ENCODE measurements around the gene PLA1A. TPM values are rescaled to one million over a fixed set of nuclear protein-coding genes. Genes with fewer than 3 reads are reported as not detected.

PLA1A gene
- total RNA-seq, 1 donor from 2014 or later = 0.12 TPM

DNA sequence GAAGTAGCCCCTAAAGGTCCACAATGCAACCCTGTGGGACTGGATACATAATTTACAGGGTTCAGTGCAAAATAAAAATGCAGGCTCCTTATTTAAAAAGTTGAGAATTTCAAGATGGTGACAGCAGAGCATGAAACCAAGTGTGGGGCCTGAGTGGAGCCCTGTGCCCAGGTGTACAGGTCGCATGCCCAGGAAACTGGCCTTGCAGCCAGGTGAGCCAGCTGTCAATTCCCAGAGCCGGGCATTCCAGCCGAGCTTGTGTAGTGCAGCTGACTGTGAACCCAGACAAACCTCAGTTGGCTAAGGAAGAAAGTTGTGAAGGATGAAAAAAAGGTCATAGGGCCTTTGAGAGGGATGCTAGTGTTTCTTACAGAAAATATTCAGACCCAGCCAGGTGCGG, 35.1 kb downstream of the PLA1A start:
- intact Hi-C loops (cut with micrococcal nuclease) = no loop called here

DNA sequence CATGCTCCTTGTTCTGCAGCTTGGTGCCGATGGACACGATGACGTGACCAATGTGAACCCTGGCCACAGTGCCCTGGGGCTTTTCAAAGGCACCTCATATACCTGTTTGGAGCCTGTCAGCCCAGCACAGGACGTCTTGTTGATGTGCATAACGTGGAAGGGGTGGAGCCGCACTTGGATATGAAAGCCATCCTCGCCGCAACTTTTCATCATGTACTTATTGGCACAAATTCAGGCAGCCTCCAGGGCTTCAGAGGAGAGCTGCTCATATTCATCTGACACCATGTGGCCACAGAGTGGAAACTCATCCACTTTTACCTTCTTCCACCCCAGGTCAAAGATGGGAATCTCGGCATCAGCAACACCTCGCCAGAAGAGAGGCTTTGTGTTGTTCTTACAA, 38.0 kb downstream of the PLA1A start:
- intact Hi-C loops (cut with micrococcal nuclease) = no loop called here

DNA sequence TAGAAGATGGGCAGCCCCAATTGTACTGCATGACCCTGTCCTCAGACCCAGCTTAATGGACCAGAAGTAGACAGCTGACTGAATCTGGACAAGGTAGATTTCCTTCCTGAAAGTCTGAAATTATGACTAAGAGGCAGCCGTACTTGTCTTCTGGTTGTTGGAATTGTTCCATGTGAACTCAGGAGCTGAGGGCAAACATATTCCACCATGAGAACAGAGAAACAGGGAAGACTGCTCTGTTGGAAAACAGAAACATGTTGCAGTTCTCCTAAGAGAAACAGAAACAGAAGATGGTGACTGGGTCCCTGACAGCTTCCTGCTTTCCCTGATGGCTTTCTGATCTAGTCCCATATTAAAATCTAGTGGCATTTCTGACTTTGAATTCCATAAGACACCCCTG, 38.6 kb downstream of the PLA1A start:
- intact Hi-C loops (cut with micrococcal nuclease) = no loop called here

DNA sequence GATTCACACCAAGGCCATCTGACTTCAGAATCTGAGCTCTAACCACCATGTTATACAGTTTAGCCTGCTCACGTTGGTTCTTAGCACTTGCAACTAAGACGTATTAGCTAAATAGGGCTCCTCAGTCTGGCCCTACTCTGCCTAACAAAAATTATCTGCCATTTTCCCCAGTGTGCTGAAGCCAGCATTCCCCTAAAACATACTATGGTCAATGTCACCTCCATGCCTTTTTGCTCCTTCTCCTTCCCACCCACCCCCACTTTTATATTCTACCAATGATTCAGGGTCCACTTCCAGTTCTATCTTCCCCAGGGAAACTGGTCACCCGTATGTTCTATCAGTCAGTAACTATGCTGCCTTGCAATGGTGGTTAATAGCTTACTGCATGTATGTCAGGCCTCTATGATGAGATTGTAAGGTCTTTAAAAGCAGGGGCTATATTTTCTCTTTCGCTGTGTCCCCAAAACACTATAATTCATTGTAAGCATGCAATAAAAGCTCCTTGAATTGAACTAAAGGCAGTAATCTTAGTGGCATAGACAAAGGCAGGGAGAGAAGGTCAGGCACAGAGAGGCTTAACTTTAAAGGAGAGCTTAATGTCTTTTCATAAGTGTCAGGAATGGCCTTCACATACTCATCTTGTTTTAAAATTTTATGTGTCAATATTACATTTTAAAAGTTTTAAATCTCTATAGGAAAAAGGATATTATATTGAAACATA, 39.4 kb downstream of the PLA1A start:
- intact Hi-C loops (cut with micrococcal nuclease) = no loop called here

DNA sequence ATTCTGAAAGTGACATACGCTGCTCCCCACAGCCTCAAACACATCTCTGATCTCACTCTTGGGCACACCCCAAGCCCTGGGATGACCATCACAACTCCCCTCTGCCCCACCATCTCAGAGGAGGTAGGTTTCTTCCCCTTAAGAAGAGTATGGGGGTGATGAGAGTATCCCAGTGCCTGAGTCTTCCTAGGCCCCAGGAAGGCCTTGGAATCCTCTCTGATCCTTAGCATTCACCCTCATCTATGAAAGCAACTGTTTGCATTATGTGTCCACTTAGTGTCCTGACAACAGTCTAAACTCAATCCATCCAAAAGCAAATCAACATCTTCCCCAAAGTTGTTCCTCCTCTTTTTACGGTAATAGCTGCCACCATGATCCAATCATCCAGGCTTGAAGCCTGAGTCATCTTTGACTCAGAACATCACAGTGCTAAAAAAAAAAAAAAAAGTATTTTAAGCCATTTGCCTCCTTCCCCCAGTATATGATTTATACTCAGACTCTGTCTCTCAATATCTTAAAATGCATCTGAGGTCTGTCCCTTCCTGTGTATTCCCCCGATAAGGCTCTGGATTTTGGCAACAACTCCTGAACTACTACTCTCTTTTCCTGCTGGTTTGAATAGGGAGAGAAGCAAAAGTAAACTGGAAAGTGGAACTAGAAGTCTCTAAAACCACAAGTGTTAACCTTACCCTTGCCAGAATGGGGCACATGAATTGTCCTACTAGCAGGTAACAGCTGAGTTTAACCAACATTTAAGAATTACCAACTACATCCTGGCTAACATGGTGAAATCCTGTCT, 40.2 kb downstream of the PLA1A start:
- intact Hi-C loops (cut with micrococcal nuclease) = loop anchor here (1.0 to 2.0 kb wide), 5 partner anchors 10 to 343 kb away; partner anchors contain the start of gene ARHGAP31

DNA sequence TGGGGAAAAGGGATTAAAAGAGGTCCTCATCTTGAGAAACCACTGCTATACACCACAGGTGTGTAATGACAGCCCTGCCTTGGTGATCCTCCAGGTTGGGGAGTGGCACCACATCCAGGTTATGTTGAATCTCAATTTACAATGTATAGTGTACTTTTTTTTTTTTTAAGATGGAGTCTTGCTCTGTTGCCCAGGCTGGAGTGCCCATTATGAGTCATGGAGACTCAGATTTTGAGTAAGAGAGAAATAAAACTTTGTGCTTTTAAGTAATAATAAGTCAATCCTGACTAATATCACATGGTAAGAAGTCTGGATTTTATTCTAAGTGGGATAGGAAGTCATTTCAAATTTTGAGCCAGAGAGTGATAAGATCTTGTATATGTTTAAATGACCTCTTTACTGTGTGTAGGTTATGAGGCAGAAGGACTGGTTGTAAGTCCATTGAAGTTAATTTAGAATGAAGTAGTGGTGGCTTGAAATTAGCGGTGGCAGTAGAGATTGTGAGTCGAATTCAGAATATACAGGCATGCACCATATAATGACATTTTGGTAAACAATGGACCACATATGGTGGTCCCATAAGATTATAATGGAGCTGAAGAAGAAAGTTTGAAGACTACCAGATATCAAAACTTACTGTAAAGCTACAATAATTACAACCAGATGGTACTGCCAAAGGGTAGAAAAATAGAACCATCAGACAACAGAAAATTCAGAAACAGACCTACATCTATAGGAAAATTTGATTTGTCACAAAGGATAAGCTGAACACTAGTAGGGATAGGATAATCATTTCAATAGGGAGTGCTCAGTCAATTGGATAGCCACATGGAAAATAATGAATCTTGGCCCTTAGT, 42.0 kb downstream of the PLA1A start:
- intact Hi-C loops (cut with micrococcal nuclease) = loop anchor here (1.0 to 2.0 kb wide), 9 partner anchors 37 to 710 kb away; partner anchors contain the start of genes ADPRH, ARHGAP31, LRRC58 and TIMMDC1

DNA sequence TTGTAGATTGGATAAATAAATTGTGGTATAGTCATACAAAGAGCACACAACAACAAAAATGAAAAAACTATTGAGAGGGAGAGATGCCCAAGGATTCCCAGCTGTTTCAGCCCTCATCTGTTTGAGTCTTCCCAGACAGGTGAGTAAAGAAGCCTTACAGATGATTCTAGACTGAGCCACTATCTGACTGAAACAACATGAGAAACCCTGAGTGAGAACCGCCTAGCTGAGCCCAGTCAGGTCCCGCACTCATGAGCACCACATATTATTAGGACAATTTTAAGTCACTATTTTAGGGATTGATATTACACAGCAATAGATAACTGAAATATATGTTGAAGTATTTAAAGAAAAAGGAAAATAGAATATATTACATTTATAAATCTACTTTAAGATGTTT, 43.7 kb downstream of the PLA1A start:
- intact Hi-C loops (cut with micrococcal nuclease) = no loop called here

DNA sequence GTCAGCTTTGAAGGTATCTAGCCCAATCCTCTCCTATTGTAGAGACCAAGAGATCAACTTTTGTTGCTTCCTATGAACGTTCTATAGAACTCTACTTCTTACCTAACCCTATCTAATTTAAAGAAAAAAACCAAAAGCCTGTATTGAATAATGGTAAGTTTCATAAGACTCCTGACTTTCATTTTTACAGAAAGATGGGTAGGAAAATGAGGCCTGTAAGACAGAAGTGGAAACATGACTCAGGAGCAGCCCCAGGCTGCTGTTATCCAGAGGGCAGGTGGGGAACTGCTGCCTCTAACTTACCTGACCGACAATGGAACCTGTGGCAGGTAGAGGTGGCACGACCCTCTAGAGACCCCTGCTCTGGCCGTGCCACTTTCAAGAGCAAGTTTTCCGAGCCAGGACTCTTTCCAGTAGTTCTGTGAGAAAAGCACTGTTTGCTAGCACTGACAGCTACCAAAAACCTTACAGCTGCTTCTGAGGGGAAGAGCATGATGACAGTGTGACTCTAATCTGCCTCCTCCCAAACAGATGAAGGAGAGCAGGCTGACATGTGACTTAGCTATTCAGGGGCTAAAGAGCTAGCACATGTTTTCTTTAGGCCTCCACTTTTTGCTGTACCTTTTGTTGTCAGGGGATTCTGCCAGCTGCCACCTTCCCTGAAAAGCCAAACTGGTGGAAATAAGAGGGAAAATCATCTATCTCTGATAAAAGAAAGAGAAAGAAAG, 45.2 kb downstream of the PLA1A start:
- intact Hi-C loops (cut with micrococcal nuclease) = no loop called here

DNA sequence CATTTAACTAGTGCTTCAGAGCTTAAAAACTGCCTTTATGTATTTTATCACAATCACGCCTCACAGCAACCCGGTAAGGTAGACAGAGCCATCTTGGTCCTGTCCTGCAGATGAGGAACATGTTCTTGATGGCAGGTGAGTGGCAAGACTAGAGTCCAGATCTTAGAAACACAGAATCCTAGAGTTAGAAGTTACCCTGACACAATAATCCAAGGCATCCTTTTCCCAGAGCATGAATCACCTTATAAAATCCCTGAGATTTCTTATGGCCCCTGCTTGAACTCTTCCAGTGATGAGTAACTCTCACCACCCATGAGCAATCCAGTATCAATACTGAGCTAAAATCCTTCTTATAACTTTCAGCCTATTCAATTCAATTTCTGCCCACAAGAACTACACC, 45.8 kb downstream of the PLA1A start:
- intact Hi-C loops (cut with micrococcal nuclease) = no loop called here

DNA sequence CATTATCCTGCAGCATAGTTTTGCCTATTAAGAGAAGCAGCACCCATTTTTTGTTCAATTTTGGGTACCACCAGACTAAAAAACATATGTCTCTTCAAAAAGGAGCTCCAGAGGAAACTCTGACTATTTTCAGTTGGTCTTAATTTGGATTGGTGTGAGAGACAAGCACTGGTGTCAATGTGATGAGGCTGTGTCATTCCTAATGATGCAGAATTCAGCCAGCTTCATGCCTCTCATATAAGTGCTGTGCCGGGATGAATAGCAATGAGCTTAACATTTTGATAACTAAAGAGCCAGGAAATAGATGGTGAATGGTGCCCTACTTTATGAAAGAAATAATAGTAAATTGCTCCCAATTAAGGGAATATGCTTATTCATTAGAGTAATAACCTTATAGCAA, 46.8 kb downstream of the PLA1A start:
- intact Hi-C loops (cut with micrococcal nuclease) = no loop called here

DNA sequence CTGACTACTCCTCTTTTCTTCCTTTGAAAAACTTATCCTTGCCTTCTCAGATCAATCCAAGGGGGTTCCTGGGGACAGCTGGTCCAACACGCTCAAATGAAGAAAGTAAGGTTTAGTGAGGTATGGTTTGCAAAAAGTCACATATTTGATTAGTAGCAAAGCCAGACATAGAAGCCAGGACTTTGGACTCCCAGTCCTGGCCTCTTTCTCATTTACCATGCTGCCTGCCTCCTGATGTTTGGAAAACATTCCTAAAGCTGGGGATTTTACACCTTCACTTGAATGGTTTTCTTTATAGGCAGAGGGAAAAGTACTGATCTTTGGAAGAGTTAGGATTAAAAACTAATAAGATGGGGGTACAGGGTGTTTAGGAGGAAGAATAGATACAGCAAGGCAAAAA, 48.1 kb downstream of the PLA1A start:
- intact Hi-C loops (cut with micrococcal nuclease) = no loop called here

DNA sequence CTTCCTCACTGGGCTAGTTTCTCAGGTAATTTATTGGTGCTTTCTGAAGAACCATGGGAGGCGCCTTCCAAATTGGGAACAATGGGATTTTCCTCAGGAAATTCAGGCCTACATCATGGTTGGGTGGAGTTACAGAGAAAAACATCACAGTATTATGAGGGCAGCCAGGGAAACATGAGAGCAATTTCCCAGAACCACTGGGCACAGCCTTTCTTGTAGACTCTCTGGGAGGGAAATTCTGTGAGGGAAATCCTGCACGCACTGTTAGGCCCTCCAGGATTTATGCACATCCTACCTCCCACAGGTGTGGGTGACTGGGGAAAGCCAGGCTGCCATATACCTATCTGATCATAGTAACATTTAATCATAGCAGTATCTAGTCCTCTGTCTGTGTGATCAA, 49.5 kb downstream of the PLA1A start:
- intact Hi-C loops (cut with micrococcal nuclease) = no loop called here

DNA sequence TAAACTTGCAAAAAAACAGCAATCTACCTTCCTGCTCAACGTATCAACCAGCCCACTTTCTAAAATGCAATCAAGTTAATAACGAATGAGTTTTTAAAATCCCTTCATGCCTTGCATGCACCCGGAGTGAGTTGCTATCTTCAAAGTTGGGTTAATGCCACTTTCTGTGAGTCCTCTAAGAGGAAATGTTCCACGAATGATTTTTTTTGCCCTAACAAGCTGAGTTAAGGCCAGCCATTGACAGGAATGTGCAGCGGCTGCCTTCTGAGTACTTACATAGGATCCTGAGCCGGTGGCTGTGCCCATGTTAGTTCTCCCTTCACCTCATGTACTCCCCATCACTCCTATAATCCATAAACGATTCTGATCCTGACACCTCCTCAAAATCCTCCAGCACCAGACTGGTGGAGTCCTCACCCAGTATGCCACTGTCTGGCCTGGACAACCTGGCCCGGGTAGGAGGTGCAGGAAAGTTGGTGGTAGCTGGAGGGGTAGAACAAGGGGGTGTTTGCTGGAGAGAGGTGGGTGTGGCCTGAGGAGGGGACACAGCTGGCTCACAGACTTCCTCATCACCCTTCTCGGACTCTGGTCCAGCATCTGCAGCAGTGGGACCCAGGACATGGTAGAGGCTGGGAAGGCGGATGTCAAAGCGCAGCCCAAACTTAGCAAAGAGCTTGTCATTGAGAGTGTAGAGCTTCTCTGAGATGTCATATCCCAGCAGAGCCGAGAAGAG, 50.3 kb downstream of the PLA1A start:
- intact Hi-C loops (cut with micrococcal nuclease) = no loop called here

DNA sequence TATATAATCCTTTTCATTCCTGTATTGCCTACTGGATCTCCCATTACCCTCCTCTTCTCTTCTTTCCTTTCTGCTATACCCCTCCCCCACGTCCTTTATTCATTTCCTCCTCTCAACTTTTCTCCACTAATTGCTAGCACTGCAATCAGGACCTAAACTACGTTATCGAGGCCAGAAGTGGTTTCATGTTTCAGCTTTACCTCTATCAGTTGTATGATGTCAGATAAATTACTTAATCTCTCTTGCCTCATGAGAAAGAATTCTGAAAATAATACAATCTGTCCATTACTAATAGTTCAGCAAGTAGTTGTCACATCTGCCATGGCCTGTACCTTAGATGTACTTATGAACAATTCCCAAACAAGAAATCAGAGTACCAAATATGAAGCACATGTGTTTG, 52.1 kb downstream of the PLA1A start:
- intact Hi-C loops (cut with micrococcal nuclease) = no loop called here

DNA sequence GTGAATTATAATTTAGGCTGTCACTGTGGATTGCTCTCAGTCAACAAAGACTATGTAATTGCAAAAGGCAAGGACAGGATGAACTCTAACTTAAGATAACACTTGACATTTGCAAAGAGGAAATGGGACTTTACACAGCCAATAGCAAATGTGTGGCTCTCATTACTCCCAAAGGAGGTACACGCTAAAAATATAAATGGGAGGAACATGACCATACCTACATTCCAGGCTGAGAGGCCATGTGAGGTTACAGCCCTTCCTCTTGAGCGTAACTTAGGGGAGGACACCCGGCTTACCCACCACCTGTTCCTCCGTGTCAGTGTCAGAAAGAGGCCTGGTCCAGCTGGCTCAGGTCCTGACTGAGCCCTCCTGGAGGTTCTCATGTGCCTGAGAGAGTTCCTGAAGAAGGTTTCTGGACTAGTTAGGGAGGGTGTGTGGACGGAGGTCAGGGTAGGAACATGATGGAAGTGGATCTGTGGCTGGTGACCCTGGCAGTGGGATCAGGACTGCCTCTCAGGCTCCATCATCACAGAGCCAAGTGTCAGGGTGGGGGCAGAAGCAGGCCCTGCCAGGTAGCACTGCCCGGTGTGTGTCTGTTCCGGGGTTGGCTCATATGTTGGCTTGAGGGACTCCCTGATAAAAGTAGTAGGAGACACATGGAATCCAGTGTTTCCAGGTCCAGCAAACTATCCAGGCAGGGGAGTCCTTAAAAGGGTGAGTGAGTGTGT, 54.8 kb downstream of the PLA1A start:
- intact Hi-C loops (cut with micrococcal nuclease) = no loop called here

DNA sequence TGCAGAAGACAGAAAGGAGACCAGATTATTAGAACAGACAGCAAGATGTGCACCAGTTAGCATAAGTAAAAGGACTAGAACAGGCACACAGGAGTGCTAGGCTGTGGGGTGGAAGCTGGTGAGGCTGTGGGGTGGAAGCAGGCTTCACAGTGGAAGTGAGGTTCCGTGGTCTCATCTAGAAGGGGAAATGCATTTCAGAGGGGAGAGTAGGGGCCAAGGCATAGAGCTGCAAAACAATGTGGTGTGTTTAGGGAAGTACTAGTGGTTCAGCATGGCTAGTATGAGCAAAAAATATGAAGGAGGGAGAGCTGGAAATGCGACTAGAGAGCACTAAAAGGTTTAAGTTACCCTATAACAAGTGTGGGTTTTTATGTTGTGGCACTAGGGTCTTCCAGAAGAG, 56.2 kb downstream of the PLA1A start:
- intact Hi-C loops (cut with micrococcal nuclease) = no loop called here

DNA sequence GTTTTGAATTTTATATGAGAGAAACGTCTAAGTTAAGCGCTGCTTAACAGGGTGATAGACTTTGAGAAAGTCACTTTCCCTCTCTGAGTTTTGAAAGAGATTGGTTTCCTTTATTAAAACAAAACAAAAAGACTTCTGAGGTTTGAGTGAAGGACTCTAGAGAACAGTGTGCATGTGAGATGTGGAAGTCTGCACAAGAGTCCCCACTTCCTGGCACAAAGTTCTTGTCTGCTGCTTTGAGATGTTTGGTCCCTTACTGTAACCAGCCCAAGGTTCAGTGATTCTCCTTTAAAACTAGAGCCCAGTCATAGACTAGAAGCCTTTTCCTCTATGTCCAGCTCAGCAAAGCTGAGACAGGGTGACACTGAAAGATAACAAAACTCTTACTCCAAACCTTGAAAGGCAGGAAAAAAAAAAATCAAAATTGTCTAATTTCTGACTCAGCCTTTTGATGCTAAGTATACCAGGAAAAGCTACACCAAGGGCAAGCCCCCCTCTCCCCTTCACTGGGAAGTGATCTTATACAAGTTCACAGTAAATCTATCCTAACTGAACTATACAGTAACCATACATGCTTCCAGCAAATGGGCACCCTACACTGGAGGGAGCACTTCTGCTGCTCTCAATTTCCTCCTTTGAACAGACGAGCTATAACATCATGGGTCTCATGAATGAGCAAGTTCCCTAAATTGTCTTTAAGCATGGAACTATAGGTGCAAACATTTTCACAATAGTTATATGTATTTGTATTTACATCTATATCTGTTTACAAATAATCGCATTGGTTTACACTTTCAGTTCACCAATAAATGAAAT, 60.4 kb downstream of the PLA1A start:
- intact Hi-C loops (cut with micrococcal nuclease) = no loop called here

DNA sequence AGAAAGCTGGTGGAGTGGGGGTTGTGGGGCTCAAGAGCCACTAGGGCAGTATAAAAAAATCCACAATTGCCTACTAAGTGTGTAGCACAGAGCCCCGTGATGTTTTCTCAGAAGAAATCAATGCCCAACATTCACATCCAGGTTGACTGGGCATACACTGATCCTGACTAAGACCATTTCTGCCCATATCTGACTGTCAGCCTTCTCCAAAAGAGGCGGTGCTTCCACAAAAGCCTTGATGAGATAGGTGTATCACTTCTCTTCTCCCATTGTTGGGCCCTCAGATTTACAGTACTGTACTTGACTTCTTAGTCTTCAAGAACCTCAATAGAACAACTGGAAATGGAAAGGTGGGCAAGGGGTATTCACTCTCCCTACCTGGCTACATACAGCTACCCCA, 61.3 kb downstream of the PLA1A start:
- intact Hi-C loops (cut with micrococcal nuclease) = no loop called here

Measured in T-helper 1 cell treated with Interleukin-12 subunit alpha and Interleukin-12 subunit beta and Interleukin-4 antibody, amounts not matched to agents 30 ng/mL and 1 ng/mL, for 36 hours (primary cell).